ENCODE measurements around the gene NCOA4.
A peak's percentile ranks its signal among the peaks of the same experiment; 100 is the strongest.
"Not testable (repeated sequence)": the region's sequence is repeated elsewhere in the genome, so short reads cannot be mapped to it uniquely, and the experiment has no call there.

Gene NCOA4

GRCh38 chr10:45971742-45972105 lies 58.7 kb downstream of the NCOA4 start:
- intact Hi-C loops (cut with micrococcal nuclease); H3K9me3 Mint-ChIP-seq; H3K27me3 Mint-ChIP-seq: not testable (repeated sequence)
- Mint-ChIP-seq H3K27ac (peak overlapping the region; percentile 94), H3K4me3 (peak overlapping the region; percentile 100), H3K36me3 (ENCODE audit: low read depth) (peaks cover 39% of the 10 kb centered on the region), H3K4me1 (ENCODE audit: low read depth) (peaks cover 39% of the 10 kb centered on the region)

DNA sequence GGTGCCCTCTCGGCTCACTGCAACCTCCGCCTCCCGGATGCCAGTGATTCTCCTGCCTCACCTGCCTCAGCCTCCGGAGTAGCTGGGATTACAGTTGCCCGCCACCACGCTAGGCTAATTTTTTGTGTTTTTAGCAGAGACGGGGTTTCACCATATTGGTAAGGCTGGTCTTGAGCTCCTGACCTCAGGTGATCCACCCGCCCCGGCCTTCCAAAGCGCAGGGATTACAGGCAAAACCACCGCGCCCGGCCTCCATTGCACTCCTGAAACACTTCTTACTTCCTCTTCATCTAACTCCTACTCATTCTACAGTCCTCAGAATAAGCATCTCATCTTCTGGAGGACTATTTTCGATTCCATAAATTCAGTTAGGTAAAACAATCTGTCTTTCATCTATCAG lies 59.4 kb downstream of the NCOA4 start:
- Mint-ChIP-seq H3K4me1 (ENCODE audit: low read depth) (peaks cover 44% of the 10 kb centered on the region), H3K36me3 (ENCODE audit: low read depth) (peaks cover 39% of the 10 kb centered on the region), H3K4me3 (peak overlapping the region; percentile 51)
- H3K9me3 Mint-ChIP-seq; H3K27me3 Mint-ChIP-seq; intact Hi-C loops (cut with micrococcal nuclease); H3K27ac Mint-ChIP-seq: not testable (repeated sequence)

DNA sequence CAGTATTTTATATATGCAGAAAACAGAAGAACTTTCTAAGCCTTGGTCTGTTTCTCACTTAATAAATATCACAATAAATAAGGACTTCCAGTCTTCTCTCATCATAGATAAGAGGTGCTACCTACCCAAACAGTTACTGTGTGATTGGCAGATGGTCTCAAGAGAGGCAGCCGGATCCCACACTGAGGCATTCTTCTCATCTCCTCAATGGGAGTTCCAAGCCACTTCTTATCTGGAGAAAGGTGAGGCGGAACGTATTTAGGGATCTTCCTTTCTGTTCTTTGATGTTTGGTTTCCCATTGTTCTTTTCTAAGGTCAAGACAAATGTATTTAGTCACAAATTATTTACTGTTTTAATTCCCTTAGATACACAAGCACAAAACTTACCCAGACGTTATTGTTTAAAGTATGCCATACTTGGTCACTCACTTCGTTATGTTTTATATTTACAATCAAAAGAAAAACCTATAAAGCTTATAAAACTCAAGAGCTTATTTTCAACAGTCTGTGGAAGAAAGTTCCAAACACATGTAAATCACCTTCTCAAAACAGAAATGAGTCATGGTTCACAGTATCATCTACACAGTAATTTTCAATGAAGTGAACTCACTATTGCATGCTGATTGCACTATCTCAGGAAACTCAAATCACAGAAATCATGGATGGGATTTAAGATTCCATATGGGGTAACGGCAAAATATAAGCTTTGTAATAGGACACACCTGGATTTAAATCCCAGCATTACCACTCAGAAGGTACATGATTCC lies 67.6 kb downstream of the NCOA4 start:
- H3K27me3 Mint-ChIP-seq; H3K4me1 Mint-ChIP-seq (ENCODE audit: low read depth): not testable (repeated sequence)

DNA sequence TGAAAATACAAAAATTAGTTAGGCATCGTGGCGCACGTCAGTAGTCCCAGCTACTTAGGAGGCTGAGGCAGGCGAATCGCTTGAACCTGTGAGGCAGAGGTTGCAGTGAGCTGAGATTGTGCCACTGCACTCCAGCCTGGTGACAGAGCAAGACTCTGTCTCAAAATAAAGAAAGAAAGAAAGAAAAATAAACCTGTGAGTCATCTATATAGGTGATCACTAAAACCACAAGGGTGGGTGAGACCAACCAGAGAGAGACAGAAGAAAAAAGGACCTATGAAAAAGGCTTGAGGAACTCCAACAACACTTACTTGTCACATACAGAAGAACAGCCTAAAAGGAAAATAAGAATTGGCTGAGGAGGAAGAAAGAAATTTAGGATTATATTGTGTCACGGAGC lies 72.5 kb downstream of the NCOA4 start:
- H3K4me1 Mint-ChIP-seq (ENCODE audit: low read depth); H3K27me3 Mint-ChIP-seq; H3K4me3 Mint-ChIP-seq; intact Hi-C loops (cut with micrococcal nuclease); H3K27ac Mint-ChIP-seq; H3K9me3 Mint-ChIP-seq: not testable (repeated sequence)
- peaks cover 41% of the 10 kb centered on the region for H3K36me3 Mint-ChIP-seq (ENCODE audit: low read depth)

More for the DNA sequence above, 67.6 kb downstream of the NCOA4 start:
- intact Hi-C loops (cut with micrococcal nuclease); H3K9me3 Mint-ChIP-seq; H3K27ac Mint-ChIP-seq; H3K4me3 Mint-ChIP-seq: not testable (repeated sequence)
- H3K36me3 Mint-ChIP-seq (ENCODE audit: low read depth): peaks cover 27% of the 10 kb centered on the region

GRCh38 chr10:45956634-45957033 lies 73.8 kb downstream of the NCOA4 start:
- H3K4me1 Mint-ChIP-seq (ENCODE audit: low read depth); H3K9me3 Mint-ChIP-seq; H3K27ac Mint-ChIP-seq; H3K4me3 Mint-ChIP-seq; intact Hi-C loops (cut with micrococcal nuclease); H3K27me3 Mint-ChIP-seq: not testable (repeated sequence)
- H3K36me3 Mint-ChIP-seq (ENCODE audit: low read depth): peaks cover 38% of the 10 kb centered on the region

Measured in dendritic cell treated with granulocyte-macrophage colony-stimulating factor and Interleukin-4, amounts not matched to agents 40 ng/mL and 50 ng/mL, for 4 days (primary cell).